ENCODE results near the gene PDAP1.
"Not testable (repeated sequence)": the region's sequence is repeated elsewhere in the genome, so short reads cannot be mapped to it uniquely, and the experiment has no call there.

PDAP1 gene

GRCh38 chr7:99397297-99397983, 11.0 kb downstream of the PDAP1 start:
- in situ Hi-C loops (cut with MboI; ENCODE audit: low sequenced_read_pairs) = no loop called here

GRCh38 chr7:99396418-99397296, 11.7 kb downstream of the PDAP1 start:
- in situ Hi-C loops (cut with MboI; ENCODE audit: low sequenced_read_pairs) = no loop called here

GRCh38 chr7:99395616-99396327, 12.6 kb downstream of the PDAP1 start:
- in situ Hi-C loops (cut with MboI; ENCODE audit: low sequenced_read_pairs) = no loop called here

GRCh38 chr7:99394188-99394502, 14.3 kb downstream of the PDAP1 start:
- in situ Hi-C loops (cut with MboI; ENCODE audit: low sequenced_read_pairs) = no loop called here

- in situ Hi-C loops (cut with MboI; ENCODE audit: low sequenced_read_pairs) = no loop called here
Observed at GRCh38 chr7:99393355-99394187, 14.8 kb downstream of the PDAP1 start.

GRCh38 chr7:99392659-99393354, 15.6 kb downstream of the PDAP1 start:
- in situ Hi-C loops (cut with MboI; ENCODE audit: low sequenced_read_pairs) = no loop called here

- in situ Hi-C loops (cut with MboI; ENCODE audit: low sequenced_read_pairs) = no loop called here
Observed at GRCh38 chr7:99392046-99392445, 16.4 kb downstream of the PDAP1 start.

- in situ Hi-C loops (cut with MboI; ENCODE audit: low sequenced_read_pairs) = no loop called here
Observed at GRCh38 chr7:99390941-99391602, 17.3 kb downstream of the PDAP1 start.

GRCh38 chr7:99389772-99390171, 18.6 kb downstream of the PDAP1 start:
- in situ Hi-C loops (cut with MboI; ENCODE audit: low sequenced_read_pairs) = no loop called here

- in situ Hi-C loops (cut with MboI; ENCODE audit: low sequenced_read_pairs) = no loop called here
Observed at GRCh38 chr7:99387912-99388311, 20.5 kb downstream of the PDAP1 start.

GRCh38 chr7:99387239-99387635, 21.2 kb downstream of the PDAP1 start:
- in situ Hi-C loops (cut with MboI; ENCODE audit: low sequenced_read_pairs) = not testable (repeated sequence)

GRCh38 chr7:99386584-99387238, 21.7 kb downstream of the PDAP1 start:
- in situ Hi-C loops (cut with MboI; ENCODE audit: low sequenced_read_pairs) = no loop called here

GRCh38 chr7:99385564-99385963, 22.8 kb downstream of the PDAP1 start:
- in situ Hi-C loops (cut with MboI; ENCODE audit: low sequenced_read_pairs) = no loop called here

- in situ Hi-C loops (cut with MboI; ENCODE audit: low sequenced_read_pairs) = no loop called here
Observed at GRCh38 chr7:99384523-99384922, 23.9 kb downstream of the PDAP1 start.

GRCh38 chr7:99383791-99384370, 24.5 kb downstream of the PDAP1 start:
- in situ Hi-C loops (cut with MboI; ENCODE audit: low sequenced_read_pairs) = no loop called here

GRCh38 chr7:99383203-99383602, 25.2 kb downstream of the PDAP1 start:
- in situ Hi-C loops (cut with MboI; ENCODE audit: low sequenced_read_pairs) = no loop called here

GRCh38 chr7:99381664-99382075, 26.7 kb downstream of the PDAP1 start:
- in situ Hi-C loops (cut with MboI; ENCODE audit: low sequenced_read_pairs) = no loop called here

- in situ Hi-C loops (cut with MboI; ENCODE audit: low sequenced_read_pairs) = no loop called here
Observed at GRCh38 chr7:99380823-99381663, 27.4 kb downstream of the PDAP1 start.
